PC-9 (cell line): ENCODE data around the gene RPS27. TPM values are rescaled to one million over a fixed set of nuclear protein-coding genes. Genes with fewer than 3 reads are reported as not detected.
A peak's percentile ranks its signal among the peaks of the same experiment; 100 is the strongest.

Experiments used
- BruUV-seq: library from RNA; stranded (reverse); fragments of 400-500 nt; replicated peaks from 2 replicates; lab custom pipeline; 2021; lab: Mats Ljungman, UMichigan
- CTCF ChIA-PET: fragments of 300-600 bp; sonication (Branson Sonifier 250); formaldehyde crosslinking; loops from one replicate; lab custom pipeline; 2022; ENCODE audit warnings: antibody characterized with exemption; lab: Charles Lee
- POLR2A ChIA-PET: fragments of 300-600 bp; sonication (Branson Sonifier 250); formaldehyde crosslinking; loops from one replicate; lab custom pipeline; 2022; ENCODE audit warnings: antibody characterized with exemption; ENCODE audit not compliant: unreplicated experiment; lab: Charles Lee
- DNase-seq, 2 experiments: peaks; one replicate each; pipeline versions ENCODE4 v3.0.0 to v3.0.0-alpha.2; 2015 to 2022; ENCODE audit warnings: mixed read lengths in 1 of 2
- H2AFZ ChIP-seq: fragments of 200-600 bp; sonication (generic); 2 replicates; pipeline ENCODE4 v1.8.1; 2017; ENCODE audit warnings: antibody characterized with exemption
- H3F3A ChIP-seq: fragments of 200-600 bp; sonication (generic); 2 replicates; pipeline ENCODE4 v1.8.1; 2017; ENCODE audit warnings: antibody characterized with exemption, mild to moderate bottlenecking, low read depth; ENCODE audit not compliant: insufficient read depth
- H3K27ac ChIP-seq: fragments of 200-600 bp; sonication (generic); 2 replicates; pipeline ENCODE4 v1.6.1; 2016; ENCODE audit warnings: mixed run types
- H3K27me3 ChIP-seq: fragments of 200-600 bp; sonication (generic); 2 replicates; pipeline ENCODE4 v1.6.1; 2016; ENCODE audit warnings: low read depth, mixed run types; ENCODE audit not compliant: insufficient read depth
- H3K36me3 ChIP-seq: fragments of 200-600 bp; sonication (generic); 2 replicates; pipeline ENCODE4 v1.6.1; 2016; ENCODE audit warnings: low read depth, mixed run types
- H3K4me1 ChIP-seq: fragments of 200-600 bp; sonication (generic); replicated peaks from 2 replicates; pipeline ENCODE4 v1.6.1; 2016; ENCODE audit warnings: mixed run types; ENCODE audit not compliant: insufficient read depth
- H3K4me2 ChIP-seq: fragments of 200-600 bp; sonication (generic); 2 replicates; pipeline ENCODE4 v1.6.1; 2017; ENCODE audit warnings: mixed run types
- H3K4me3 ChIP-seq: fragments of 200-600 bp; sonication (generic); 2 replicates; pipeline ENCODE4 v1.6.1; 2016; ENCODE audit warnings: mixed run types
- H3K79me2 ChIP-seq: fragments of 200-600 bp; sonication (generic); 2 replicates; pipeline ENCODE4 v1.6.1; 2017; ENCODE audit warnings: low read depth, mixed run types
- H3K9me2 ChIP-seq: fragments of 200-600 bp; sonication (generic); 2 replicates; pipeline ENCODE4 v1.8.1; 2017; ENCODE audit warnings: mild to moderate bottlenecking; ENCODE audit not compliant: insufficient read depth
- H3K9me3 ChIP-seq: fragments of 200-600 bp; sonication (generic); 2 replicates; pipeline ENCODE4 v1.8.1; 2016; ENCODE audit warnings: low read depth; ENCODE audit not compliant: insufficient read depth
- H4K20me1 ChIP-seq: fragments of 200-600 bp; sonication (generic); 2 replicates; pipeline ENCODE4 v1.8.1; 2017; ENCODE audit not compliant: insufficient read depth
- EZH2 ChIP-seq: fragments of 200-600 bp; sonication (generic); IDR thresholded peaks from 2 replicates; pipeline ENCODE4 v1.8.0; 2017; ENCODE audit warnings: antibody characterized with exemption, low read depth
- intact Hi-C: fragments of 100-400 bp; cut with micrococcal nuclease; formaldehyde crosslinking; loops from one replicate; pipeline ENCODE4 v1.10.0; 2022; ENCODE audit not compliant: unreplicated experiment
- total RNA-seq: library from RNA; stranded (reverse); gene quantifications from 2 replicates; pipeline ENCODE4 v1.2.3, GENCODE V29; 2021
- TF ChIP-seq, protein P1 (sequence below): fragments of 200-600 bp; sonication (generic); conservative IDR thresholded peaks from 2 replicates; pipeline ENCODE4 v1.6.1; 2017; ENCODE audit warnings: mixed run types, antibody characterized with exemption, mild to moderate bottlenecking, moderate library complexity

Gene RPS27
- total RNA-seq, 1 experiment from 2014 or later, result 1,409 TPM

DNA sequence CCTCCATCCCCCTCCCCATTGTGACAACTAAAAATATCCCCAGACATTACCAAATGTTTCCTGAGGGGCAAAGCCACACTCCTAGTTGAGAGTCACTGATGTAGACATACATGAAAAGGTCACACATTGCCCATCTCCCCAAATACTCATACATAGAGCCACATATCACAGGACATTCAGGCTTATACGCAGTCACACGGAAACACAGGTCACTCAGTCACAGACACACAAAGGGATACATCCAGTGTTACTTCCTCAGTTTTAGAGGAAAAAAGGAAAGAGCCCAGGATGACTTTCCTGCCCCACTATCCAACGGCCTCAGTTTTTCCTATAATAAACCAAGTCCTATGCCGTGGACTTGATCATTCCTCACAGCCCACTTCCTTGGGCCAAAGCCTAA is 29.1 kb upstream of the RPS27 start:
- BruUV-seq, result no TSS peak
- peaks cover 45% of the 10 kb centered on the region for H3K4me1 ChIP-seq
- H3K9me2 ChIP-seq, result no peaks in the 10 kb centered on the region
- intact Hi-C loops, result loop anchor here (5.0 to 10.0 kb wide), 3 partner anchors 311 to 427 kb away; partner anchors contain the start of genes HAX1, S100A2 and S100A6
- peaks cover 62% of the 10 kb centered on the region for H3F3A ChIP-seq
- H3K36me3 ChIP-seq, result no peaks in the 10 kb centered on the region
- no peak for DNase-seq
- no peak overlapping the region for H2AFZ ChIP-seq
- ChIA-PET POLR2A (no interaction called here), CTCF (no interaction called here)
- peaks cover 10% of the 10 kb centered on the region for H4K20me1 ChIP-seq
- H3K9me3 ChIP-seq, result no peaks in the 10 kb centered on the region
- H3K4me3 ChIP-seq, result peak overlapping the region; percentile 91; the same call in 1 of the 2 replicates
- TF ChIP-seq EZH2, result no peak
- TF ChIP-seq, protein P1, sequence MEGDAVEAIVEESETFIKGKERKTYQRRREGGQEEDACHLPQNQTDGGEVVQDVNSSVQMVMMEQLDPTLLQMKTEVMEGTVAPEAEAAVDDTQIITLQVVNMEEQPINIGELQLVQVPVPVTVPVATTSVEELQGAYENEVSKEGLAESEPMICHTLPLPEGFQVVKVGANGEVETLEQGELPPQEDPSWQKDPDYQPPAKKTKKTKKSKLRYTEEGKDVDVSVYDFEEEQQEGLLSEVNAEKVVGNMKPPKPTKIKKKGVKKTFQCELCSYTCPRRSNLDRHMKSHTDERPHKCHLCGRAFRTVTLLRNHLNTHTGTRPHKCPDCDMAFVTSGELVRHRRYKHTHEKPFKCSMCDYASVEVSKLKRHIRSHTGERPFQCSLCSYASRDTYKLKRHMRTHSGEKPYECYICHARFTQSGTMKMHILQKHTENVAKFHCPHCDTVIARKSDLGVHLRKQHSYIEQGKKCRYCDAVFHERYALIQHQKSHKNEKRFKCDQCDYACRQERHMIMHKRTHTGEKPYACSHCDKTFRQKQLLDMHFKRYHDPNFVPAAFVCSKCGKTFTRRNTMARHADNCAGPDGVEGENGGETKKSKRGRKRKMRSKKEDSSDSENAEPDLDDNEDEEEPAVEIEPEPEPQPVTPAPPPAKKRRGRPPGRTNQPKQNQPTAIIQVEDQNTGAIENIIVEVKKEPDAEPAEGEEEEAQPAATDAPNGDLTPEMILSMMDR, result no peak
- peak overlapping the region; percentile 98 for H3K4me2 ChIP-seq
- peaks cover 60% of the 10 kb centered on the region for H3K79me2 ChIP-seq
- H3K27me3 ChIP-seq, result no peaks in the 10 kb centered on the region
- H3K27ac ChIP-seq, result no peak overlapping the region

DNA sequence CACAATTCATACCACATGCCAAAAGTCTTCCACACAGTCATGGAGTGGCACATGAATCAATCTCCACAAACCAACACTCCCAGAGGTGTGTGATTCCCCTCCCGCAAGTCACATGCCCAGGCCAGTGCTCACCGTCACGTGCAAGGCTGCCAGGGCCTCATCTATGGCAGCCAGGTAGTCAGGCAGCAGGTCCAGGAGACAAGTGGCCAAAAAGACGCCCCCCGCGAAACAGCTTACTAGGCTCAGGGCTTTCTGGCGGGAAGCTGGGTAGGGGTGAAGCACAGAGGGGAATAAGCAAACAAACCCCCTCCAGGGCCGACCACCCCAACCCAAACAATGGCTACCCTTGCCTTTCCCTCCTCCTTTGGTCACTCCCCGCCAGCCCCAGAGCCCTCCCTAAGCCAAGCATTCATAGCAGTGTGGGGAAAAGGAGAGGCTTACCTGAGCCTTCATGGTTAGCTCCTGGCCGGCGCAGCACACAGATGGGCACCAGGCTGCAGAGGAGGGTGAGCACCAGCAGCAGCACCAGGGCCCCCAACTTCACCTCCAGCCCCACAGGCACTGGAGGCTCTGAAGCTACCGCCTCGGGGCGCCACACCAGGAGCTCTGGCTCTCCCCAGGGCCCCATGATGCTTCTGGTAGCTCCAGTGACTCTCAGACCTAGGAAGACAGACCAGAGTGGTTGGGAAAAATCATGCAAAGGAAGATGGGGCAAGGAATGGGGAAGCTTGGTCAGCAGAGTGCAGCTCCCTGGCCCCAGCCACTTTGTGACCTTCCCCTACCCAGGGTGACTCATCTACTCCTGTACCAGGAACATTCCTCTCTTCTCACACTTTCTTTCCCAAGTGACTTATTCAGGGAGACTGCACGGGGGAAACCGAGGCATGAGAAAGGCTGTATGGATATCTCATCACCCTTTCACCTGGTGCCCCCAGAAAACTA is 28.2 kb upstream of the RPS27 start:
- Histone ChIP-seq H3F3A (peaks cover 71% of the 10 kb centered on the region), H3K4me3 (peak overlapping the region; percentile 91), H3K27me3 (no peaks in the 10 kb centered on the region), H3K9me2 (no peaks in the 10 kb centered on the region), H2AFZ (peak overlapping the region; percentile 66), H3K27ac (peak overlapping the region; percentile 92), H3K4me2 (peak overlapping the region; percentile 98), H4K20me1 (peaks cover 1% of the 10 kb centered on the region; the same call in 1 of the 2 replicates), H3K4me1 (peaks cover 42% of the 10 kb centered on the region), H3K79me2 (peaks cover 55% of the 10 kb centered on the region), H3K9me3 (no peaks in the 10 kb centered on the region), H3K36me3 (no peaks in the 10 kb centered on the region)
- TF ChIP-seq, protein P1, result no peak
- no peak for TF ChIP-seq EZH2
- intact Hi-C loops, result loop anchor here (1.0 to 10.0 kb wide), 4 partner anchors 16 to 428 kb away; partner anchors contain the start of genes DENND4B, HAX1, S100A2 and S100A6
- POLR2A ChIA-PET, result interaction anchor here (0.5 to 1.1 kb wide), 7 partner anchors 10 to 356 kb away, joined by 3 to 10 read pairs (median 4); partner anchors contain the start of genes JTB, RPS27 and SLC27A3
- CTCF ChIA-PET, result interaction anchor here (1.3 kb wide), 1 partner anchor 24 kb away, joined by 4 read pairs; the partner anchor contains the start of gene RAB13
- no TSS peak for BruUV-seq
- peak; percentile 57 to 81 for DNase-seq
